WTC11 (cell line): ENCODE results near the gene ARPC1B. TPM values are rescaled to one million over a fixed set of nuclear protein-coding genes. Genes with fewer than 3 reads are reported as not detected.

Experiments
- ATAC-seq: fragments of 200-7000 bp; cut with Tn5 transposase; 2 replicates; pipeline ENCODE4 v1.10.0; 2021; ENCODE audit warnings: mild to moderate bottlenecking, moderate library complexity
- CTCF ChIA-PET: fragments of 300-600 bp; sonication (Branson Sonifier 250); formaldehyde crosslinking; loops from one replicate; lab custom pipeline; 2021; ENCODE audit warnings: antibody characterized with exemption; lab: Charles Lee
- POLR2A ChIA-PET: fragments of 350-600 bp; sonication (Branson Sonifier 250); formaldehyde crosslinking; loops from one replicate; lab custom pipeline; 2021; ENCODE audit warnings: antibody characterized with exemption; lab: Charles Lee
- DNase-seq: peaks from one replicate; pipeline ENCODE4 v3.0.0; 2021; ENCODE audit warnings: low spot score
- H3K27ac Mint-ChIP-seq: 2 replicates; pipeline ENCODE4 v1.8.0; 2021; ENCODE audit warnings: mixed read lengths
- H3K27me3 Mint-ChIP-seq: 2 replicates; pipeline ENCODE4 v1.8.0; 2021; ENCODE audit warnings: low read depth, mild to moderate bottlenecking, moderate library complexity, mixed read lengths
- H3K36me3 Mint-ChIP-seq: 2 replicates; pipeline ENCODE4 v1.8.0; 2021; ENCODE audit warnings: mixed read lengths
- H3K4me1 Mint-ChIP-seq: 2 replicates; pipeline ENCODE4 v1.8.0; 2022; ENCODE audit warnings: mixed read lengths
- H3K4me3 Mint-ChIP-seq: 2 replicates; pipeline ENCODE4 v1.8.0; 2021; ENCODE audit warnings: mild to moderate bottlenecking, moderate library complexity, mixed read lengths
- H3K9me3 Mint-ChIP-seq: 2 replicates; pipeline ENCODE4 v1.8.0; 2021; ENCODE audit warnings: mixed read lengths
- GRHL2 ChIP-seq: fragments of 250-450 bp; sonication (Bioruptor Pico); IDR thresholded peaks from 2 replicates; pipeline ENCODE4 v1.8.0; 2022; ENCODE audit warnings: mild to moderate bottlenecking, moderate library complexity; ENCODE audit not compliant: insufficient replicate concordance, severe bottlenecking
- GTF2I ChIP-seq: fragments of 250-450 bp; sonication (Bioruptor Pico); conservative IDR thresholded peaks from 2 replicates; pipeline ENCODE4 v1.4.0; 2021; ENCODE audit warnings: mild to moderate bottlenecking
- RELA ChIP-seq: sonication (generic); formaldehyde crosslinking; IDR thresholded peaks from 2 replicates; pipeline ENCODE4 v1.8.1; 2022; ENCODE audit warnings: missing genetic modification reagents, mild to moderate bottlenecking, borderline replicate concordance
- ZNF232 ChIP-seq: sonication (generic); formaldehyde crosslinking; IDR thresholded peaks from 2 replicates; pipeline ENCODE4 v1.8.0; 2022; ENCODE audit warnings: mild to moderate bottlenecking, missing genetic modification reagents
- ZNF317 ChIP-seq: sonication (generic); formaldehyde crosslinking; IDR thresholded peaks from 2 replicates; pipeline ENCODE4 v1.8.1; 2023; ENCODE audit warnings: low read depth, mild to moderate bottlenecking, moderate library complexity, missing genetic modification reagents, borderline replicate concordance
- total RNA-seq: library from RNA; stranded (reverse); gene quantifications from 3 replicates; pipeline ENCODE4 v1.2.3, GENCODE V29; 2021
- TF ChIP-seq, protein P1 (sequence below): sonication (generic); formaldehyde crosslinking; IDR thresholded peaks from 2 replicates; pipeline ENCODE4 v1.8.1; 2023; ENCODE audit warnings: mild to moderate bottlenecking, missing genetic modification reagents, moderate library complexity
- TF ChIP-seq, protein P2 (sequence below): fragments of 200-600 bp; IDR thresholded peaks from 2 replicates; pipeline ENCODE4 v1.8.0; 2022; ENCODE audit warnings: antibody characterized with exemption
- TF ChIP-seq, protein P3 (sequence below): sonication (generic); formaldehyde crosslinking; IDR thresholded peaks from 2 replicates; pipeline ENCODE4 v1.8.1; 2022; ENCODE audit warnings: missing genetic modification reagents, borderline replicate concordance
- TF ChIP-seq, protein P4 (sequence below): sonication (generic); formaldehyde crosslinking; IDR thresholded peaks from 2 replicates; pipeline ENCODE4 v1.8.1; 2023; ENCODE audit warnings: mild to moderate bottlenecking, missing genetic modification reagents
- TF ChIP-seq, protein P5 (sequence below): fragments of 250-450 bp; sonication (Bioruptor Pico); IDR thresholded peaks from 2 replicates; pipeline ENCODE4 v1.9.0; 2021; ENCODE audit warnings: mild to moderate bottlenecking
- TF ChIP-seq, protein P6 (sequence below): sonication (generic); formaldehyde crosslinking; IDR thresholded peaks from 2 replicates; pipeline ENCODE4 v1.8.1; 2022; ENCODE audit warnings: low read depth, mild to moderate bottlenecking, moderate library complexity, missing genetic modification reagents, borderline replicate concordance
- TF ChIP-seq, protein P7 (sequence below): fragments of 250-450 bp; sonication (Bioruptor Pico); conservative IDR thresholded peaks from 2 replicates; pipeline ENCODE4 v1.9.0; 2021; ENCODE audit warnings: mild to moderate bottlenecking
- TF ChIP-seq, protein P8 (sequence below): sonication (generic); formaldehyde crosslinking; IDR thresholded peaks from 2 replicates; pipeline ENCODE4 v1.8.1; 2023; ENCODE audit warnings: mild to moderate bottlenecking, moderate library complexity, missing genetic modification reagents
- TF ChIP-seq, protein P9 (sequence below): fragments of 250-450 bp; sonication (Bioruptor Pico); IDR thresholded peaks from 2 replicates; pipeline ENCODE4 v1.8.0; 2021; ENCODE audit warnings: mild to moderate bottlenecking

Gene ARPC1B
- total RNA-seq, 1 experiment from 2014 or later: 66.2 TPM

DNA sequence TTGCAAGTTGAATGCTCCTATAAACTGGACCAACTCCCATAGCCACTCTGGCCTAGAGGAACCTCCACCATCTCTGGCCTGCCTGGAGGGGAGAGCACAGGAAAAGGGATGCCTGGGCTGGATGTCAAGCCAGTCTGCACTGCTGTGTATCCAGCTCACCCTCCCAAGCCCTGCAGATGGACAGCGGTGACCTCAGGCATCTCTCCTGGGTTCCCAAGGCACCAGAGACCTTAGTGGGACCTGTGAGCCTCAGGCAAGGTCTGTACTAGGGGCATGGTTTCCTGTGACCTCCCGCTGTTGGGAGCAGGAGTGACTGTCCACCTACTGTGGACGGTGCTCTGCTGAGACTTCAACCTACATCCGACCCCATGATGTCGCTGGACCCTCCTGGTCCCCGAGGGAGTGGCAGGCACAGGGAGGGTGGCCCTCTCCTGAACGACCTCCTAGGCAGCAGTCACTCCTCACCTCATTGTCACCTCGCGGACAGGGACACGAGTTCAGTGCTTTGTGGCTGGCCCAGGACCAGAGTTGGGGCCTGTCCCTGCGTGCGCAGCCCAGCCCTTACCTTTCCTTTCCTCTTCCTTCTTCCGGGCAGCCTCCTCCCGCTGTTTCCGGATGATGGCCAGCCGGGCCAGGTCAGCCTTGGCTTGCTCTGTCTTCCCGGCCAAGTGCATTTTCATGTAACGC is 22.9 kb downstream of the ARPC1B start (continued):
- TF ChIP-seq ZNF317 (CRISPR knock-in tag) (no peak), GTF2I (CRISPR knock-in tag) (no peak)
- TF ChIP-seq, protein P1, sequence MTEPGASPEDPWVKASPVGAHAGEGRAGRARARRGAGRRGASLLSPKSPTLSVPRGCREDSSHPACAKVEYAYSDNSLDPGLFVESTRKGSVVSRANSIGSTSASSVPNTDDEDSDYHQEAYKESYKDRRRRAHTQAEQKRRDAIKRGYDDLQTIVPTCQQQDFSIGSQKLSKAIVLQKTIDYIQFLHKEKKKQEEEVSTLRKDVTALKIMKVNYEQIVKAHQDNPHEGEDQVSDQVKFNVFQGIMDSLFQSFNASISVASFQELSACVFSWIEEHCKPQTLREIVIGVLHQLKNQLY (CRISPR knock-in tag): no peak
- TF ChIP-seq, protein P2, sequence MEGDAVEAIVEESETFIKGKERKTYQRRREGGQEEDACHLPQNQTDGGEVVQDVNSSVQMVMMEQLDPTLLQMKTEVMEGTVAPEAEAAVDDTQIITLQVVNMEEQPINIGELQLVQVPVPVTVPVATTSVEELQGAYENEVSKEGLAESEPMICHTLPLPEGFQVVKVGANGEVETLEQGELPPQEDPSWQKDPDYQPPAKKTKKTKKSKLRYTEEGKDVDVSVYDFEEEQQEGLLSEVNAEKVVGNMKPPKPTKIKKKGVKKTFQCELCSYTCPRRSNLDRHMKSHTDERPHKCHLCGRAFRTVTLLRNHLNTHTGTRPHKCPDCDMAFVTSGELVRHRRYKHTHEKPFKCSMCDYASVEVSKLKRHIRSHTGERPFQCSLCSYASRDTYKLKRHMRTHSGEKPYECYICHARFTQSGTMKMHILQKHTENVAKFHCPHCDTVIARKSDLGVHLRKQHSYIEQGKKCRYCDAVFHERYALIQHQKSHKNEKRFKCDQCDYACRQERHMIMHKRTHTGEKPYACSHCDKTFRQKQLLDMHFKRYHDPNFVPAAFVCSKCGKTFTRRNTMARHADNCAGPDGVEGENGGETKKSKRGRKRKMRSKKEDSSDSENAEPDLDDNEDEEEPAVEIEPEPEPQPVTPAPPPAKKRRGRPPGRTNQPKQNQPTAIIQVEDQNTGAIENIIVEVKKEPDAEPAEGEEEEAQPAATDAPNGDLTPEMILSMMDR: no peak
- TF ChIP-seq, protein P3, sequence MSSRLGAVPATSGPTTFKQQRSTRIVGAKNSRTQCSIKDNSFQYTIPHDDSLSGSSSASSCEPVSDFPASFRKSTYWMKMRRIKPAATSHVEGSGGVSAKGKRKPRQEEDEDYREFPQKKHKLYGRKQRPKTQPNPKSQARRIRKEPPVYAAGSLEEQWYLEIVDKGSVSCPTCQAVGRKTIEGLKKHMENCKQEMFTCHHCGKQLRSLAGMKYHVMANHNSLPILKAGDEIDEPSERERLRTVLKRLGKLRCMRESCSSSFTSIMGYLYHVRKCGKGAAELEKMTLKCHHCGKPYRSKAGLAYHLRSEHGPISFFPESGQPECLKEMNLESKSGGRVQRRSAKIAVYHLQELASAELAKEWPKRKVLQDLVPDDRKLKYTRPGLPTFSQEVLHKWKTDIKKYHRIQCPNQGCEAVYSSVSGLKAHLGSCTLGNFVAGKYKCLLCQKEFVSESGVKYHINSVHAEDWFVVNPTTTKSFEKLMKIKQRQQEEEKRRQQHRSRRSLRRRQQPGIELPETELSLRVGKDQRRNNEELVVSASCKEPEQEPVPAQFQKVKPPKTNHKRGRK (CRISPR knock-in tag): no peak
- TF ChIP-seq, protein P4, sequence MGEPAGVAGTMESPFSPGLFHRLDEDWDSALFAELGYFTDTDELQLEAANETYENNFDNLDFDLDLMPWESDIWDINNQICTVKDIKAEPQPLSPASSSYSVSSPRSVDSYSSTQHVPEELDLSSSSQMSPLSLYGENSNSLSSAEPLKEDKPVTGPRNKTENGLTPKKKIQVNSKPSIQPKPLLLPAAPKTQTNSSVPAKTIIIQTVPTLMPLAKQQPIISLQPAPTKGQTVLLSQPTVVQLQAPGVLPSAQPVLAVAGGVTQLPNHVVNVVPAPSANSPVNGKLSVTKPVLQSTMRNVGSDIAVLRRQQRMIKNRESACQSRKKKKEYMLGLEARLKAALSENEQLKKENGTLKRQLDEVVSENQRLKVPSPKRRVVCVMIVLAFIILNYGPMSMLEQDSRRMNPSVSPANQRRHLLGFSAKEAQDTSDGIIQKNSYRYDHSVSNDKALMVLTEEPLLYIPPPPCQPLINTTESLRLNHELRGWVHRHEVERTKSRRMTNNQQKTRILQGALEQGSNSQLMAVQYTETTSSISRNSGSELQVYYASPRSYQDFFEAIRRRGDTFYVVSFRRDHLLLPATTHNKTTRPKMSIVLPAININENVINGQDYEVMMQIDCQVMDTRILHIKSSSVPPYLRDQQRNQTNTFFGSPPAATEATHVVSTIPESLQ (CRISPR knock-in tag): no peak

DNA sequence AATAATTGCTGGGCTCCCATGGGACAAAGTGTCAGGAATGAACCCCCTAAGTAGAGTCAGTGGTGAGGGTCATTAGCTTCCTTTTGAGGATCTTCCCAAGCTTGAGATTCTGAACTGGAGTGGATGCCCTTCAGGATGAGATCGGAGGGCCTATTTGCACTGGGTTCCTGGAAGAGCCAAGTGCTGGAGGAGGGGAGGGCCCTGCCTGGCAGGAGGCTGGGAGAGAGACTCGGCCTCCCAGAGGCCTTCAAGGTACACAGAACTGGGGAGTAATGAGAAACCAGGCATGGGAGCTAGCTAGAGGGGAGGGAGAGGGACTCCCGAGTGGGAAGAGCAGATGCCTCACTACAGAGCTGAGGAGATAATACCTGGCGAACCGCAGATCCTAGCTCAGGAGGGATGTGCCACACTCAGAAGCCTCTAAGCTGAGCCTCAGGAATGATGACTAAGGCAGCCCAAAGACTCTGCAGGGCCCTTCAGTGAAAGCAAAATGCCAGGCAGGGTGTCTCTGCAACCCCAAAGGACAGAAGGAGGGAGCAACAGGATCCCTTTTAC is 24.4 kb downstream of the ARPC1B start:
- Mint-ChIP-seq H3K36me3 (peaks cover 73% of the 10 kb centered on the region), H3K9me3 (no peaks in the 10 kb centered on the region), H3K4me1 (peaks cover 4% of the 10 kb centered on the region; the same call in 1 of the 2 replicates), H3K4me3 (no peak overlapping the region), H3K27me3 (no peaks in the 10 kb centered on the region), H3K27ac (no peak overlapping the region)
- ChIA-PET POLR2A (no interaction called here), CTCF (interaction anchor here (1.0 to 2.2 kb wide), 2 partner anchors 11 to 33 kb away, joined by 3 to 5 read pairs; partner anchors contain the start of genes BUD31 and PDAP1)
- ATAC-seq (no peak), DNase-seq (no peak)
- TF ChIP-seq, protein P5, sequence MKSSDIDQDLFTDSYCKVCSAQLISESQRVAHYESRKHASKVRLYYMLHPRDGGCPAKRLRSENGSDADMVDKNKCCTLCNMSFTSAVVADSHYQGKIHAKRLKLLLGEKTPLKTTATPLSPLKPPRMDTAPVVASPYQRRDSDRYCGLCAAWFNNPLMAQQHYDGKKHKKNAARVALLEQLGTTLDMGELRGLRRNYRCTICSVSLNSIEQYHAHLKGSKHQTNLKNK (CRISPR knock-in tag): no peak
- TF ChIP-seq, protein P6, sequence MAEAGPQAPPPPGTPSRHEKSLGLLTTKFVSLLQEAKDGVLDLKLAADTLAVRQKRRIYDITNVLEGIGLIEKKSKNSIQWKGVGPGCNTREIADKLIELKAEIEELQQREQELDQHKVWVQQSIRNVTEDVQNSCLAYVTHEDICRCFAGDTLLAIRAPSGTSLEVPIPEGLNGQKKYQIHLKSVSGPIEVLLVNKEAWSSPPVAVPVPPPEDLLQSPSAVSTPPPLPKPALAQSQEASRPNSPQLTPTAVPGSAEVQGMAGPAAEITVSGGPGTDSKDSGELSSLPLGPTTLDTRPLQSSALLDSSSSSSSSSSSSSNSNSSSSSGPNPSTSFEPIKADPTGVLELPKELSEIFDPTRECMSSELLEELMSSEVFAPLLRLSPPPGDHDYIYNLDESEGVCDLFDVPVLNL (CRISPR knock-in tag): no peak
- TF ChIP-seq, protein P7, sequence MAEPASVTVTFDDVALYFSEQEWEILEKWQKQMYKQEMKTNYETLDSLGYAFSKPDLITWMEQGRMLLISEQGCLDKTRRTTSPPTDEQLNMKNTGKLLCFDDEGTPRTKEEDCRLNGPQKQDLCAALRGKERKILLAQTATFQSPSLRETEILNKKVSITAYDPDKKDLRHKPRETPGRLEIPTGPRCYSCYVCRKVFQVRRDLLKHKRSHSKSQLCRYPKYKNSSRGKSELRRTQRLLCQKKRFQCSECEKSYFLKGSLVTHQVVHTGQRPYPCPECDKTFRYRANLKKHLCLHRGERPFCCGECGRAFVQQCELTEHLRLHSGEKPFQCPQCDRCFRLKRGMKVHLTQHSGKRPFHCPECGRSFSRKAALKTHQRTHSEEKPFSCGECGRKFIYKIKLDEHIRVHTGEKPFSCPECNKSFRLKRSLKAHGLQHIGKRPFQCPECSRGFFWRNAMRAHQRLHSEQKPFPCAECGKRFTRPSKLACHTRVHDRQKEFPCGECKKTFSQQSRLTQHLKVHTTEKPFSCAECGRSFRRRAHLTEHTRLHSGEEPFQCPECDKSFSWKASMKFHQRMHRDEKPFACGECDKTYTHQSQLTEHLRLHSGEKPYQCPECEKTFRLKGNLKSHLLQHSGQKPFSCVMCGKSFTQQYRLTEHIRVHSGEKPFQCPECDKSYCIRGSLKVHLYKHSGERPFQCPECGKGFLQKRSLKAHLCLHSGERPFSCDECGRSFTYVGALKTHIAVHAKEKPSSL (CRISPR knock-in tag): no peak
- TF ChIP-seq, protein P8, sequence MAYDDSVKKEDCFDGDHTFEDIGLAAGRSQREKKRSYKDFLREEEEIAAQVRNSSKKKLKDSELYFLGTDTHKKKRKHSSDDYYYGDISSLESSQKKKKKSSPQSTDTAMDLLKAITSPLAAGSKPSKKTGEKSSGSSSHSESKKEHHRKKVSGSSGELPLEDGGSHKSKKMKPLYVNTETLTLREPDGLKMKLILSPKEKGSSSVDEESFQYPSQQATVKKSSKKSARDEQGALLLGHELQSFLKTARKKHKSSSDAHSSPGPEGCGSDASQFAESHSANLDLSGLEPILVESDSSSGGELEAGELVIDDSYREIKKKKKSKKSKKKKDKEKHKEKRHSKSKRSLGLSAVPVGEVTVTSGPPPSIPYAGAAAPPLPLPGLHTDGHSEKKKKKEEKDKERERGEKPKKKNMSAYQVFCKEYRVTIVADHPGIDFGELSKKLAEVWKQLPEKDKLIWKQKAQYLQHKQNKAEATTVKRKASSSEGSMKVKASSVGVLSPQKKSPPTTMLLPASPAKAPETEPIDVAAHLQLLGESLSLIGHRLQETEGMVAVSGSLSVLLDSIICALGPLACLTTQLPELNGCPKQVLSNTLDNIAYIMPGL (CRISPR knock-in tag): no peak
- TF ChIP-seq ZNF232: no peak
- TF ChIP-seq GRHL2 (CRISPR knock-in tag): no peak
- TF ChIP-seq RELA (CRISPR knock-in tag): no peak
- TF ChIP-seq, protein P9, sequence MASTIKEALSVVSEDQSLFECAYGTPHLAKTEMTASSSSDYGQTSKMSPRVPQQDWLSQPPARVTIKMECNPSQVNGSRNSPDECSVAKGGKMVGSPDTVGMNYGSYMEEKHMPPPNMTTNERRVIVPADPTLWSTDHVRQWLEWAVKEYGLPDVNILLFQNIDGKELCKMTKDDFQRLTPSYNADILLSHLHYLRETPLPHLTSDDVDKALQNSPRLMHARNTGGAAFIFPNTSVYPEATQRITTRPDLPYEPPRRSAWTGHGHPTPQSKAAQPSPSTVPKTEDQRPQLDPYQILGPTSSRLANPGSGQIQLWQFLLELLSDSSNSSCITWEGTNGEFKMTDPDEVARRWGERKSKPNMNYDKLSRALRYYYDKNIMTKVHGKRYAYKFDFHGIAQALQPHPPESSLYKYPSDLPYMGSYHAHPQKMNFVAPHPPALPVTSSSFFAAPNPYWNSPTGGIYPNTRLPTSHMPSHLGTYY (CRISPR knock-in tag): no peak
